GM20000 (cell line): ENCODE measurements around the gene LCE6A.

Experiments used
- DNase-seq: peaks from one replicate; pipeline ENCODE4 v3.0.0; 2012; ENCODE audit warnings: low spot score
- CTCF ChIP-seq: IDR thresholded peaks from 2 replicates; pipeline ENCODE4 v1.5.1; 2012; ENCODE audit warnings: mild to moderate bottlenecking, control low read depth; ENCODE audit errors: extremely low read depth, missing control alignments

LCE6A gene, protein sequence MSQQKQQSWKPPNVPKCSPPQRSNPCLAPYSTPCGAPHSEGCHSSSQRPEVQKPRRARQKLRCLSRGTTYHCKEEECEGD

DNA sequence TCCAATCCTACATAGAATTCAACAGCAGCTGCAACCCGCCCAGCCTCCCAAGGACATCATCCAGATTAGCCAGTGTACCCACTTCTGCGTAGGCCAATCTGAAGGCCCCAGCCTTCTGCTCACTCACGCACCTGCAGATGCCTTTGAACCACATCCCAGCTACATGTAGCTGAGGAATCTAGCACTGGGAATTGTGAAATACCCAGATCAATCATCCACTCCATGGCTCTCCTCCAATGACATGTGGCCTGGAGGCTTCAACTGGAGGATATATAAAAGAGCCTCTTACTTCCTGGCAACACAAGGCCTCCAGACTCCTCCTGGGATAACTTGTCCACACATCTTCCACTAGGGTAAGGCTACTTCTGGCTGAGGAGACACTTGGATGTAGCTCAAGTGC, at the start of gene LCE6A:
Gene LCE6A (plus strand): TSS at position 301 of the 400 bp plus-strand sequence. CDS start 665 bp downstream, outside the sequence.
- no peak for TF ChIP-seq CTCF
- DNase-seq: no peak

DNA sequence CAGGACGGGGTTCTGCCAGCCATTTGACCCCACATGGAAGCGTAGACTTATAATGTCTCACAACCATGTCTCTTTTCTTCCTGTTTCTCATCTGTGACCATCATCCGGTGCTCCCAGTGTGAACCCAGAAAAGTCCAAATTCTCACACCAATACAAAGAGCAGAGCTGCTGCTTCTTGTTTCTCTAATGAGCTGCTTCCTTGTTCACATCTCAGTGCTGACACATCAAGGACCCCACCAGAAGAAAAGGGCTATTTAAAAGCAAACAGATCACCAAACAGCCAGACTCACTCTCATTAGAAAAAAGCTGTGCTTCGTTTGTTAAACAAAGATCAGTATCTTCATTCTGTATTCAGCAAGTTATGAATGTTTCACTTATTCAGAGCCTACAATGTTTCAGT, 47.0 kb upstream of the LCE6A start:
- no peak for DNase-seq
- no peak for TF ChIP-seq CTCF

DNA sequence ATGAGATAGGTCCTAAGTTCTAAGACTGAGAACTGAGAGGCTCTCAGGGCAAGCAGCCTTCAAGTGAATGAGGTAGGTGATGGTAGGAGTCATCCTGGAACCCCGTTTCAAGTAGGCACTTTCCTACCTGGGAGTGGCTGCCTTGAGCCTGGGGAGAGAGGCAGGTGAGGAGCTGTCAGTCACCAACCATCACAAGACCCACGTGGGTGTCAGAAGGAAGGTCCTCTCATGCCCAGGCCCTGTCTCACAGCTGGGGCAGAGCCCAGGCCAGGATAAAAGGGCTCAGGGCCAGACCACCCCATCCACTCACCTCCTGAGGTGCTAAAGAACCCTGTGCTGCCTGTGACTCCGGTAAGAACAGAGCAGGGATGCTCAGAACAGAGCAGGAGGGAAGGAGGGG, 46.2 kb upstream of the LCE6A start, which contains the start of gene LCE1D:
Gene LCE1D (plus strand): TSS at position 301 of the 400 bp plus-strand sequence. CDS start 1,074 bp downstream, outside the sequence.
- DNase-seq: no peak
- no peak for TF ChIP-seq CTCF

DNA sequence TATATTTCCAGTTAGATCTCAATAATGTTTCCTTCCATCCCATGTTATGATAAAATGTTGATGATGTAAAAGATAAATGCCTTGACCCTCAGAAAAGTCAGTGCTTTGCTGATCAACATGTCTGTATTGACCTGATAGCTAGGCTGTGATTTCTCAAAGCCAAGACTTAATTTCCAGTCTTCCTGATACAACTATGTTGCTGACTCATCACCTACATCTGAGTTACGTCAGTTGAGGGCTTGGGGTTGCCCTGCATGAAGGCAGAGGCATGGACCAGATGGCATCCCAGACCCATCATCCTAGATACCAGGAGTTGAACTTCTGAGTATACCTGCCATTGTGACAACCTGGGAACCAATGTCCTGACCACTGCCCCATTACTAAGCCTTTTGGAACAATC, 41.3 kb upstream of the LCE6A start:
- TF ChIP-seq CTCF: no peak
- no peak for DNase-seq

DNA sequence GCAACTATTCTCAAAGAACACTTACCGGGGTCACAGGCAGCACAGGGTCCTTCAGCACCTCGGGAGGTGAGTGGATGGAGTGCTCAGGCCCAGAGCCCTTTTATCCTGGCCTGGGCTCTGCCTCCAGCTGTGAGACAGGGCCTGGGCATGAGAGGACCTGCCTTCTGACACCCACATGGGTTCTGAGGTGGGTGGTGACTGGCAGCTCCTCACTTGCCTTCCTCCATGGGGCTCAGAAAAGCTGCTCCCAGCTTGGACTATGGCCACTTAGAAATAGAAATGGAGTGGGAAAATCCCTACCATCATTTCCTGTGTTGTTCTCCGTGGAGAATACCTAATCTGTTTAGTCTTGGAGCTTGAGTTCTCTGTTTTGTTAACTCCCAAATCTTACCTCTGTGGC, 36.1 kb upstream of the LCE6A start, which contains the start of gene LCE1C:
Gene LCE1C (minus strand): TSS at position 76 of the 400 bp plus-strand sequence. CDS start 1,173 bp downstream, outside the sequence.
- DNase-seq: no peak
- TF ChIP-seq CTCF: no peak

DNA sequence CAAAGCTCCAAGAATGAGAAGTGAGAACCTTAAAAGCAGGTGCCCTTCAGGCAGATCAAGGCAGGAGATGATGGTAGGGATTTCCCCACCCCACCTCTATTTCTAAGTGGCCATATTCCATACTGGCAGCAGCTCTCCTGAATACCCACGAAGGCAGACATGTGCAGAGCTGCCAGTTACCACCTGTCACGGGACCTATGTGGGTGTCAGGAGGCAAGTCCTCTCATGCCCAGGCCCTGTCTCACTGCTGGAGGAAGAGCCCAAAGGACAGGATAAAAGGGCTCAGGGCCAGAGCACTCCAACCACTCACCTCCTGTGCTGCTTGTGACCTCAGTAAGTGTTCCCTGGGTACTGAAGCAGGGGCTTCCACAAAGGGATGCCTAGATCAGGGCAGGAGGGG, 31.6 kb upstream of the LCE6A start:
- no peak for TF ChIP-seq CTCF

GRCh38 chr1:152811671-152812070, 31.0 kb upstream of the LCE6A start, which contains the start of gene LCE1B:
Gene LCE1B (plus strand): TSS chr1:152811971. CDS start chr1:152812447, 476 bp downstream.
- DNase-seq: no peak
- TF ChIP-seq CTCF: no peak

More for the DNA sequence above, 31.6 kb upstream of the LCE6A start:
- DNase-seq: no peak
